Breast epithelium (tissue), 3 donors: ENCODE data around the gene ERAL1.

Source experiments
- CTCF ChIP-seq, 3 donors: fragments of 450-650 bp; IDR thresholded peaks; one replicate each; pipeline ENCODE4 v1.5.1; 2016 to 2017; ENCODE audit warnings: antibody characterized with exemption in 3 of 3, mild to moderate bottlenecking in 3 of 3, moderate library complexity in 3 of 3
- POLR2A ChIP-seq: fragments of 450-650 bp; IDR thresholded peaks from one replicate; pipeline ENCODE4 v1.6.1; 2016; ENCODE audit warnings: antibody characterized with exemption, mild to moderate bottlenecking, moderate library complexity

- TF ChIP-seq CTCF (IDR thresholded peaks at IDR 0.05) (no peak), POLR2A (no peak)
Observed at GRCh38 chr17:28811651-28812090, 43.1 kb upstream of the ERAL1 start.
